ENCODE data around the gene HPDL. TPM values are rescaled to one million over a fixed set of nuclear protein-coding genes. Genes with fewer than 3 reads are reported as not detected.
"Not testable (repeated sequence)": the region's sequence is repeated elsewhere in the genome, so short reads cannot be mapped to it uniquely, and the experiment has no call there.

The HPDL gene
- total and polyA plus RNA-seq, 5 donors from 2014 or later = 0.39 to 1.2 (median 1.0) TPM; not detected in 2

DNA sequence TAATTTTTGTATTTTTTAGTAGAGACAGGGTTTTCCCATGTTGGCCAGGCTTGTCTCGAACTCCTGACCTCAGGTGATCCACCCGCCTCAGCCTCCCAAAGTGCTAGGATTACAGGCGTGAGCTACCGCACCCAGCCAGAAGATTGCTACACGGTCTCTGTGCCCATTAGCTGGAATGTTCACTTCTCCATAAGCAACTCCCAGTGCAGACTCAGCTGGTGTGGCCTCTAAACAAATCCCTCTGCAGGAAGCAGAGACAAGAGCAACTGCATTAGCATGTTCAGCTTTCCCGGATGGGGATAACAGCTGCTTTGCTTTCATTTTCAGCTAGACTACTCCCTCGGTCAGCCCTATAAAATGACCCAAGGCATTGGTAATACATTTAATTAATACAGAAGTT lies 34.3 kb downstream of the HPDL start:
- H3K4me1 Mint-ChIP-seq = not testable (repeated sequence)

DNA sequence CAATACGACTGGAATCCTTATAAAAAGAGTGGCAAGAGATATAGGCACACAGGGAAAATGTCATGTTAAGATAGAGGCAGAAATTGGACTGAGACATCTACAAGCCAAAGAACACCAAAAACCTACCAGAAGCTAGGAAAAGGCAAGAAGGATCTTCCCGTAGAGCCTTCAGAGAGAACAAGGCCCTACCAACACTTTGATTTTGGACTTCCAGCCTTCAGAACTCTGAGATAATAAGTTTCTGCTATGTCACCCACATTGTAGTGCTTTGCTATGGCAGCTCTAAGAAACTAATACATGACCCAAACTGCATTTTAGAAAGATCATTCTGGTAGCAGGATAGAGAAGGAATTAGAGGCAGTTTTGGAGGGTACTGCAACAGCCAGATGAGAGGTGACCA lies 37.6 kb downstream of the HPDL start:
- Mint-ChIP-seq H3K27me3 (no peaks in the 10 kb centered on the region), H3K9me3 (no peaks in the 10 kb centered on the region), H3K4me3 (no peak overlapping the region), H3K27ac (peak overlapping the region in 1 of 3 donors; percentile 71), H3K36me3 (no peaks in the 10 kb centered on the region), H3K4me1 (peaks cover 0 to 8% (median 4%) of the 10 kb centered on the region in 4 donors)
- H3K36me3 ChIP-seq (ENCODE audit: control insufficient read depth, insufficient read depth, low read length) = no peaks in the 10 kb centered on the region
- H3K27me3 ChIP-seq (ENCODE audit: control insufficient read depth, insufficient read depth, low read length) = no peaks in the 10 kb centered on the region
- no peaks in the 10 kb centered on the region for H3K4me1 ChIP-seq (ENCODE audit: control insufficient read depth, insufficient read depth, low read length, poor library complexity, severe bottlenecking)
- H3K9me3 ChIP-seq (ENCODE audit: control insufficient read depth in 2 of 2, low read length in 2 of 2) = no peaks in the 10 kb centered on the region
- DNase-seq = no peak
- no peak overlapping the region for H3K27ac ChIP-seq (ENCODE audit: insufficient read depth, low read length, poor library complexity, severe bottlenecking)
- H3K4me3 ChIP-seq (ENCODE audit: low read depth, low read length) = no peak overlapping the region
- ATAC-seq (ENCODE audit: low read depth in 2 of 2) = no peak

More for the DNA sequence above, 34.3 kb downstream of the HPDL start:
- not testable (repeated sequence) for H3K9me3 ChIP-seq (ENCODE audit: control insufficient read depth in 2 of 2, low read length in 2 of 2); H3K4me3 ChIP-seq (ENCODE audit: low read depth, low read length); H3K27ac Mint-ChIP-seq; DNase-seq; H3K9me3 Mint-ChIP-seq; H3K27me3 Mint-ChIP-seq; ATAC-seq (ENCODE audit: low read depth in 2 of 2); H3K4me1 ChIP-seq (ENCODE audit: control insufficient read depth, insufficient read depth, low read length, poor library complexity, severe bottlenecking); H3K36me3 Mint-ChIP-seq; H3K4me3 Mint-ChIP-seq; H3K27ac ChIP-seq (ENCODE audit: insufficient read depth, low read length, poor library complexity, severe bottlenecking); H3K36me3 ChIP-seq (ENCODE audit: control insufficient read depth, insufficient read depth, low read length); H3K27me3 ChIP-seq (ENCODE audit: control insufficient read depth, insufficient read depth, low read length)

DNA sequence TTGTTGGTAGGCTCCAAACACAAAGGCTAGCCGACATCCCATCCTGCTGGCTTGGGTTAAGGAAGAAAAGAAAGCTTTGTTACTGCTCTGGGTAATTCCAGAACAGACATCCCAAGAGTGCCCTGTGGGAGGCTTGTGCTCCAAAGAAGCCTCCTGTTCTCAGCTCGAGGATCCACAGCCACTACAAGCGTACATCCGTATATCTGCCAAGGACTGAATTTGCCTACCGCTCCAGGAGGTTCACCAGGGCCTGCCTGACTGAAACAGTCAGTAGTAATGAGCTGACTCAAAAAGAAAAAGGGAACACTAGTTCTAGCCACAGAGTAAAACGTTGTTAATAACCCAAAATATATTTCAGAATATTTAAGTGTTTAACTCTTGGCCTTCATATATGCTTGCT lies 38.4 kb downstream of the HPDL start:
- no peak for ATAC-seq (ENCODE audit: low read depth in 2 of 2)
- no peak for DNase-seq
- H3K4me1 Mint-ChIP-seq = peaks cover 0 to 5% (median 1%) of the 10 kb centered on the region in 4 donors
- H3K27ac Mint-ChIP-seq = no peak overlapping the region
- no peak overlapping the region for H3K4me3 ChIP-seq (ENCODE audit: low read depth, low read length)
- no peaks in the 10 kb centered on the region for H3K36me3 Mint-ChIP-seq
- no peak overlapping the region for H3K27ac ChIP-seq (ENCODE audit: insufficient read depth, low read length, poor library complexity, severe bottlenecking)
- H3K27me3 Mint-ChIP-seq = no peaks in the 10 kb centered on the region
- no peaks in the 10 kb centered on the region for H3K36me3 ChIP-seq (ENCODE audit: control insufficient read depth, insufficient read depth, low read length)
- no peaks in the 10 kb centered on the region for H3K4me1 ChIP-seq (ENCODE audit: control insufficient read depth, insufficient read depth, low read length, poor library complexity, severe bottlenecking)
- H3K9me3 Mint-ChIP-seq = no peaks in the 10 kb centered on the region
- no peaks in the 10 kb centered on the region for H3K9me3 ChIP-seq (ENCODE audit: control insufficient read depth in 2 of 2, low read length in 2 of 2)
- no peak overlapping the region for H3K4me3 Mint-ChIP-seq
- no peaks in the 10 kb centered on the region for H3K27me3 ChIP-seq (ENCODE audit: control insufficient read depth, insufficient read depth, low read length)

- H3K27ac ChIP-seq (ENCODE audit: insufficient read depth, low read length, poor library complexity, severe bottlenecking) = no peak overlapping the region
- H3K27ac Mint-ChIP-seq = peak overlapping the region in 1 of 3 donors; percentile 49
Observed at GRCh38 chr1:45370575-45370974, 43.9 kb downstream of the HPDL start.

DNA sequence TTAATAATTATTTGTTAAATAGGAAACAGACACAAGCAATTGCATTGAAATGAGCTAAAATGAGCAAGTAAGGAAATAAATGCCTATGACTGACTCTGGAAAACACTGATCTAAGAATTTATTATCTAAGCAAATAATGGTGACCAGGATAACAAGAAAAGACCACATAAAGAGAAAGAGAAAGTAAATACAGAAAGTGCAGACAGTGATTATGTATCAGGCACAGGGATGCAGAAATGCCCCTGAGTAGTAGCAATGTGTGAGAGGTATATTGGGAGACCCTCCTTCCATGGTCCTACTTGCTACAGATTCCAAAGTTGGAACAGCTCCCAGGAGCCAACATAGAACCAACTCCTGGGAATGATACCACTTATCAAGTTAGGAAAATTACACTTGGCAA lies 46.9 kb downstream of the HPDL start:
- H3K4me1 Mint-ChIP-seq = peaks cover 5 to 22% (median 11%) of the 10 kb centered on the region in 4 donors
- ATAC-seq (ENCODE audit: low read depth in 2 of 2) (no peak), DNase-seq (no peak)
- no peak overlapping the region for H3K4me3 Mint-ChIP-seq
- no peaks in the 10 kb centered on the region for H3K27me3 Mint-ChIP-seq
- H3K4me1 ChIP-seq (ENCODE audit: control insufficient read depth, insufficient read depth, low read length, poor library complexity, severe bottlenecking) = no peaks in the 10 kb centered on the region
- peaks cover 0 to 1% (median 0%) of the 10 kb centered on the region in 7 donors for H3K9me3 Mint-ChIP-seq
- no peak overlapping the region for H3K27ac ChIP-seq (ENCODE audit: insufficient read depth, low read length, poor library complexity, severe bottlenecking)
- H3K4me3 ChIP-seq (ENCODE audit: low read depth, low read length) = no peak overlapping the region
- H3K9me3 ChIP-seq (ENCODE audit: control insufficient read depth in 2 of 2, low read length in 2 of 2) = no peaks in the 10 kb centered on the region
- no peaks in the 10 kb centered on the region for H3K36me3 ChIP-seq (ENCODE audit: control insufficient read depth, insufficient read depth, low read length)
- peaks cover 5% of the 10 kb centered on the region for H3K36me3 Mint-ChIP-seq
- H3K27ac Mint-ChIP-seq = peak overlapping the region in 2 of 3 donors; percentile 18 to 48
- no peaks in the 10 kb centered on the region for H3K27me3 ChIP-seq (ENCODE audit: control insufficient read depth, insufficient read depth, low read length)

More at GRCh38 chr1:45370575-45370974, 43.9 kb downstream of the HPDL start:
- Histone ChIP-seq H3K9me3 (ENCODE audit: control insufficient read depth in 2 of 2, low read length in 2 of 2) (no peaks in the 10 kb centered on the region), H3K27me3 (ENCODE audit: control insufficient read depth, insufficient read depth, low read length) (no peaks in the 10 kb centered on the region), H3K4me3 (ENCODE audit: low read depth, low read length) (no peak overlapping the region), H3K4me1 (ENCODE audit: control insufficient read depth, insufficient read depth, low read length, poor library complexity, severe bottlenecking) (no peaks in the 10 kb centered on the region), H3K36me3 (ENCODE audit: control insufficient read depth, insufficient read depth, low read length) (no peaks in the 10 kb centered on the region)
- Mint-ChIP-seq H3K36me3 (peaks cover 5% of the 10 kb centered on the region), H3K4me3 (no peak overlapping the region), H3K9me3 (peaks cover 0 to 1% (median 0%) of the 10 kb centered on the region in 7 donors), H3K4me1 (peaks cover 3 to 22% (median 9%) of the 10 kb centered on the region in 4 donors), H3K27me3 (no peaks in the 10 kb centered on the region)
- DNase-seq (no peak), ATAC-seq (ENCODE audit: low read depth in 2 of 2) (no peak)

DNA sequence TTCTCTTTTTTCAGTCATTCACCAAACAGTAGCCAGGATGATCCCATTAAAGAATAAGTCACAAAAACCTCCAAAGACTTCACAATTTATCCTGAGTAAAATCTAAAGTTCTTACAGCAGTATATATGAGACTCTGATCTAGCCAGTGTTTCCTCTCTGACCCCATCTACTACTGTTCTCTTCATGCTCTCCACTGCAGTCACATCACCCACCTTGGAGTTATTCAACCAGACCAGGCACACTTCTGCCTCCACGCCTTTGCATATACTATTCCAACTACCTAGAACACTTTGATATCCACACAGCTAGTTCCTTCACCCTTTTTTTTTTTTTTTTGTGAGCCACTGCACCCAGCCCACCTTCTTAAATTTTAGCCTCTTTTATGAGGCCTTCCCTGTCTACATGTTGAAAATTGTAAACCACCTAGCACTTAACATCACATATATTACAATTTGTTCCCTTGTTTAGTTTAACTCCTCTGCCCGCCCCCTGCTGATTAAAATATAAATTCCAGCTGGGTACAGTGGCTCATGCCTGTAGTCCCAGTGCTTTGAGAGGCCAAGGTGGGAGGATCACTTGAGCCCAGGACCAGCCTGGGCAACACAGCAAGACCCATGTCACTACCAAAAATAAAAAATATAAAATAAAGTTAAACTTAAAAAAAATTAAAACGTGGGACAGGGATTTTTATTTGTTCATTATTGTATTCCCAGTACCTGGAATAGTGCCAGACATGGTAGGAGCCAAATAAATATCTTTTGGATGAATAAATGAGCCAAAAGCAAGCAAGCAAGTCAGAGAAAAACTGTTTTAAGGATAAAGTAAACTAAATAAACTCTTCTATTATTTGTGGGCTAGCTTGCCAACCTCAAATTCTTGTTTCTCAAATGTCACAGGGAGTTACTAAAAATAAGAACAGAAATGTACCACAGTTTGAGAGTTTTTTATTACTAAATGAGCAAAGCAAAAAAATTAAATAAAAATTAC lies 48.7 kb downstream of the HPDL start:
- no peaks in the 10 kb centered on the region for H3K9me3 ChIP-seq (ENCODE audit: control insufficient read depth in 2 of 2, low read length in 2 of 2)
- Mint-ChIP-seq H3K27me3 (no peaks in the 10 kb centered on the region), H3K4me1 (peaks cover 5 to 22% (median 11%) of the 10 kb centered on the region in 4 donors), H3K9me3 (peaks cover 0 to 1% (median 0%) of the 10 kb centered on the region in 7 donors), H3K27ac (peak overlapping the region in 1 of 3 donors; percentile 27), H3K4me3 (no peak overlapping the region), H3K36me3 (peaks cover 7% of the 10 kb centered on the region)
- H3K4me1 ChIP-seq (ENCODE audit: control insufficient read depth, insufficient read depth, low read length, poor library complexity, severe bottlenecking) = no peaks in the 10 kb centered on the region
- ATAC-seq (ENCODE audit: low read depth in 2 of 2) (no peak), DNase-seq (no peak)
- H3K27me3 ChIP-seq (ENCODE audit: control insufficient read depth, insufficient read depth, low read length) = no peaks in the 10 kb centered on the region
- no peak overlapping the region for H3K4me3 ChIP-seq (ENCODE audit: low read depth, low read length)
- no peaks in the 10 kb centered on the region for H3K36me3 ChIP-seq (ENCODE audit: control insufficient read depth, insufficient read depth, low read length)
- H3K27ac ChIP-seq (ENCODE audit: insufficient read depth, low read length, poor library complexity, severe bottlenecking) = no peak overlapping the region

GRCh38 chr1:45378184-45378583 lies 51.5 kb downstream of the HPDL start:
- peaks cover 5 to 22% (median 9%) of the 10 kb centered on the region in 4 donors for H3K4me1 Mint-ChIP-seq
- peaks cover 0 to 1% (median 0%) of the 10 kb centered on the region in 7 donors for H3K9me3 Mint-ChIP-seq
- Histone ChIP-seq H3K27ac (ENCODE audit: insufficient read depth, low read length, poor library complexity, severe bottlenecking) (no peak overlapping the region), H3K9me3 (ENCODE audit: control insufficient read depth in 2 of 2, low read length in 2 of 2) (no peaks in the 10 kb centered on the region), H3K4me1 (ENCODE audit: control insufficient read depth, insufficient read depth, low read length, poor library complexity, severe bottlenecking) (no peaks in the 10 kb centered on the region), H3K27me3 (ENCODE audit: control insufficient read depth, insufficient read depth, low read length) (no peaks in the 10 kb centered on the region), H3K4me3 (ENCODE audit: low read depth, low read length) (no peak overlapping the region), H3K36me3 (ENCODE audit: control insufficient read depth, insufficient read depth, low read length) (no peaks in the 10 kb centered on the region)
- DNase-seq (no peak), ATAC-seq (ENCODE audit: low read depth in 2 of 2) (no peak)
- H3K36me3 Mint-ChIP-seq = peaks cover 2% of the 10 kb centered on the region
- H3K27me3 Mint-ChIP-seq = no peaks in the 10 kb centered on the region
- no peak overlapping the region for H3K27ac Mint-ChIP-seq
- no peak overlapping the region for H3K4me3 Mint-ChIP-seq

Measured in CD4-positive, CD25-positive, alpha-beta regulatory T cell (primary cell).